Testis (tissue), 2 donors: ENCODE measurements around the gene CREB3.

ENCODE experiments used
- POLR2A ChIP-seq: fragments of 450-650 bp; IDR thresholded peaks from one replicate; pipeline ENCODE4 v1.6.1; 2017; ENCODE audit warnings: antibody characterized with exemption, mild to moderate bottlenecking, moderate library complexity
- TF ChIP-seq, protein P1 (sequence below), 3 experiments: fragments of 450-650 bp in 2 of 3; fragments of 200-600 bp in 1 of 3; sonication (generic) in 1 of 3; IDR thresholded peaks; one replicate each; pipeline ENCODE4 v1.5.1; 2016 to 2019; ENCODE audit warnings: antibody characterized with exemption in 3 of 3, mild to moderate bottlenecking in 2 of 3, moderate library complexity in 1 of 3

DNA sequence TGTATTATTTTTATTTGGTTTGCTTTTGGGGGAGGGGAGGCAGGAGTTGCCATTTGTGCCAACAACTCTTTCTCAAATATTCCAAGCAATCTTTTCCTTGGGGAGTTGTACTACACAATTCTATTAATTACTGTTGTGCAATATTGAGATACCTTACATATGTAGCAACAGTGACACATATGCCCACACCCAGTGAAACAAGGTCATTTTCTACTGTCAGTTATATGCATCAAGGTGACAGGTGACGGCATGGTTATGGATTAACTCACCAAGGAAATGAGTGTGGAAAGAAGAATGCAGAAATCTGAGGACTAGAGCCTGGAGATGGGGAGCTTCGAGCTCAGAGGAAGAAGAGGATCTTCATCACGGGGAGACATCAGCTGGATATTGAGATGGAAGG is 39.5 kb downstream of the CREB3 start:
- no peak for TF ChIP-seq POLR2A
- TF ChIP-seq, protein P1, sequence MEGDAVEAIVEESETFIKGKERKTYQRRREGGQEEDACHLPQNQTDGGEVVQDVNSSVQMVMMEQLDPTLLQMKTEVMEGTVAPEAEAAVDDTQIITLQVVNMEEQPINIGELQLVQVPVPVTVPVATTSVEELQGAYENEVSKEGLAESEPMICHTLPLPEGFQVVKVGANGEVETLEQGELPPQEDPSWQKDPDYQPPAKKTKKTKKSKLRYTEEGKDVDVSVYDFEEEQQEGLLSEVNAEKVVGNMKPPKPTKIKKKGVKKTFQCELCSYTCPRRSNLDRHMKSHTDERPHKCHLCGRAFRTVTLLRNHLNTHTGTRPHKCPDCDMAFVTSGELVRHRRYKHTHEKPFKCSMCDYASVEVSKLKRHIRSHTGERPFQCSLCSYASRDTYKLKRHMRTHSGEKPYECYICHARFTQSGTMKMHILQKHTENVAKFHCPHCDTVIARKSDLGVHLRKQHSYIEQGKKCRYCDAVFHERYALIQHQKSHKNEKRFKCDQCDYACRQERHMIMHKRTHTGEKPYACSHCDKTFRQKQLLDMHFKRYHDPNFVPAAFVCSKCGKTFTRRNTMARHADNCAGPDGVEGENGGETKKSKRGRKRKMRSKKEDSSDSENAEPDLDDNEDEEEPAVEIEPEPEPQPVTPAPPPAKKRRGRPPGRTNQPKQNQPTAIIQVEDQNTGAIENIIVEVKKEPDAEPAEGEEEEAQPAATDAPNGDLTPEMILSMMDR (IDR thresholded peaks at IDR 0.05) = no peak
